ENCODE results near the gene WDFY2.
"Not testable (repeated sequence)": the region's sequence is repeated elsewhere in the genome, so short reads cannot be mapped to it uniquely, and the experiment has no call there.

WDFY2 gene

GRCh38 chr13:51569001-51569400 is 15.3 kb upstream of the WDFY2 start:
- not testable (repeated sequence) for DNase-seq

- no peak for DNase-seq
These were observed 7.5 kb upstream of the WDFY2 start for GRCh38 chr13:51576754-51577153.

- DNase-seq: no peak
These were observed 6.6 kb upstream of the WDFY2 start for GRCh38 chr13:51577690-51578089.

GRCh38 chr13:51579676-51580075 is 4.6 kb upstream of the WDFY2 start:
- DNase-seq: no peak

- DNase-seq: no peak
These were observed 3.0 kb upstream of the WDFY2 start for GRCh38 chr13:51581148-51581820.

GRCh38 chr13:51583469-51583874 is 790 bp upstream of the WDFY2 start:
- DNase-seq: no peak

- peak; percentile 33 to 61 (median 44) for DNase-seq
These were observed 740 bp downstream of the WDFY2 start for GRCh38 chr13:51584731-51585672.

- no peak for DNase-seq
These were observed 1.4 kb downstream of the WDFY2 start for GRCh38 chr13:51585696-51586095.

- no peak for DNase-seq
These were observed 3.1 kb downstream of the WDFY2 start for GRCh38 chr13:51587372-51587771.

- DNase-seq: no peak
These were observed 4.2 kb downstream of the WDFY2 start for GRCh38 chr13:51588406-51588949.

- DNase-seq: no peak
These were observed 5.5 kb downstream of the WDFY2 start for GRCh38 chr13:51589793-51590192.

GRCh38 chr13:51590231-51590970 is 6.1 kb downstream of the WDFY2 start:
- DNase-seq: no peak

GRCh38 chr13:51590971-51591627 is 6.8 kb downstream of the WDFY2 start:
- no peak for DNase-seq

GRCh38 chr13:51591938-51592337 is 7.7 kb downstream of the WDFY2 start:
- DNase-seq: not testable (repeated sequence)

- no peak for DNase-seq
These were observed 10.2 kb downstream of the WDFY2 start for GRCh38 chr13:51594432-51594831.

- no peak for DNase-seq
These were observed 11.2 kb downstream of the WDFY2 start for GRCh38 chr13:51595416-51595815.

- no peak for DNase-seq
These were observed 12.3 kb downstream of the WDFY2 start for GRCh38 chr13:51596541-51596940.

GRCh38 chr13:51599444-51600176 is 15.3 kb downstream of the WDFY2 start:
- DNase-seq: no peak

- DNase-seq: no peak
These were observed 16.4 kb downstream of the WDFY2 start for GRCh38 chr13:51600703-51601102.

GRCh38 chr13:51601601-51602565 is 17.6 kb downstream of the WDFY2 start:
- DNase-seq: no peak

- DNase-seq: no peak
These were observed 19.5 kb downstream of the WDFY2 start for GRCh38 chr13:51603716-51604115.
